ENCODE results near the gene RAI2.

RAI2 gene

GRCh38 chrX:17774053-17774452, 87.0 kb downstream of the RAI2 start:
- no peak for DNase-seq

DNA sequence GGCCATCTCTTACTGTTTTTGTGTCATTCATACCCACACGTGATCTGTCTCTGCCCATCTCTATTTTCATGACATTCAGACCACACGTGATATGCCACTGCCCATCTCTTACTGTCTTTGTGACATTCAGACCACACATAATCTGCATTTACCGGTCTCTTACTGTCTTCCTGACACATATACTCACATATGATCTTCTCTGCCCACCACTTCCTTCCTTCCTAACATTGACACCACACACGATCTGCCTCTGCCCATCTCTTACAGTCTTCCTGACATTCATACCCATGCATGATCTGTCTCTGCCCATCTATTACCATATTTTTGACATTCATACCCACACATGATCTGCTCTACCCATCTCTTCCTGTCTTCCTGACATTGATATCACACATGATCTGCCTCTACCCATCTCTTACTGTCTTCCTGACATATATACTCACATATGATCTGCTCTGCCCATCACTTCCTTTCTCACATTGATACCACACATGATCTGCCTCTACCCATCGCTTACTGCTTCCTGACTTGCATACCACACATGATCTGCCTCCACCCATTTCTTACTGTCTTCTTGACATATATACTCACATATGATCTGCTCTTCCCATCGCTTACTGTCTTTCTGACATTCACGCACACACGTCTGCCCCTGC, 87.7 kb downstream of the RAI2 start:
- DNase-seq, result no peak

GRCh38 chrX:17769701-17770269, 91.3 kb downstream of the RAI2 start:
- DNase-seq, result no peak

GRCh38 chrX:17768997-17769396, 92.1 kb downstream of the RAI2 start:
- DNase-seq, result no peak

DNA sequence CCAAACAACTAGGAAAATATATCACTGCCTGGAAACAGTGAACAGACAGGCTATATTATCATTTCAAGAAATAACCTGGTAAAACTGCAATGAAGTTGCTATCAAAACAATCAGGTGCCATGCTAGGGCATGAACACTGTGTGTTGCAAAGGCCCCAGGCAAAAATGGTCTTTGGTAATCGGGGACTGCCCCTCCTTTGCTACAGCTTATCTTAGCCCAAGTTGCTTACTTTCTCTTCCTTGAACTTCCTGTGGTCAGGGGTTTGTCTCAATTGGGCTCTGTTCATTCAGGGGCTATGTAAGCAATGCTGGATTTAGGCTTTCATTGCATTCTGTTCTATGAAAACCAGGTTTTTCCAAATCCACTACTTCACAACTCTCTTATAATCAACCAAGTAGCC, 93.4 kb downstream of the RAI2 start:
- no peak for DNase-seq

GRCh38 chrX:17759990-17760389, 101.1 kb downstream of the RAI2 start:
- DNase-seq, result no peak

GRCh38 chrX:17758382-17758781, 102.7 kb downstream of the RAI2 start:
- DNase-seq, result no peak

- no peak for DNase-seq
Observed at GRCh38 chrX:17750436-17750835, 110.7 kb downstream of the RAI2 start.

Data from eye (tissue), 1 donor.